Endothelial cell of umbilical vein (primary cell): ENCODE results near the gene MYRFL. TPM values are rescaled to one million over a fixed set of nuclear protein-coding genes. Genes with fewer than 3 reads are reported as not detected.

Source experiments
- BruUV-seq: library from RNA; stranded (reverse); fragments of 400-500 nt; replicated peaks from 2 replicates; lab custom pipeline; 2021; lab: Mats Ljungman, UMichigan
- CTCF ChIA-PET: fragments of 300-600, 350-600 bp; sonication (Branson Sonifier 250); formaldehyde crosslinking; loops from one replicate; lab custom pipeline; 2021; ENCODE audit warnings: antibody characterized with exemption, inconsistent platforms; lab: Charles Lee
- POLR2A ChIA-PET: fragments of 300-600, 350-600 bp; sonication (Branson Sonifier 250); formaldehyde crosslinking; loops from one replicate; lab custom pipeline; 2021; ENCODE audit warnings: antibody characterized with exemption, inconsistent platforms; lab: Charles Lee
- DNase-seq: peaks from one replicate; pipeline ENCODE4 v3.0.0-alpha.2; 2011; ENCODE audit warnings: low read depth, low spot score
- FAIRE-seq: peaks from 2 replicates; lab custom pipeline; 2011; peaks lifted over from hg19 to GRCh38; lab: Jason Lieb, UNC
- H2AFZ ChIP-seq: 2 replicates; pipeline ENCODE4 v1.6.0; 2012; ENCODE audit warnings: low read depth, low read length, control low read depth, inconsistent platforms
- H3K27ac ChIP-seq: 2 replicates; pipeline ENCODE4 v1.5.1; 2011; ENCODE audit warnings: low read depth, mild to moderate bottlenecking, control low read depth, low read length, moderate library complexity; ENCODE audit not compliant: insufficient read depth
- H3K27me3 ChIP-seq, 2 experiments: 2 replicates each; pipeline versions ENCODE4 v1.6.0 to v1.6.1; 2011; ENCODE audit warnings: low read length in 2 of 2, mixed read lengths in 1 of 2; ENCODE audit not compliant: control insufficient read depth in 2 of 2, insufficient read depth in 2 of 2
- H3K36me3 ChIP-seq, 2 experiments: 2 replicates in 1 of 2; 3 replicates in 1 of 2; pipeline ENCODE4 v1.5.1; 2011; ENCODE audit warnings: low read length in 2 of 2, mild to moderate bottlenecking in 1 of 2, moderate library complexity in 1 of 2; ENCODE audit not compliant: control insufficient read depth in 2 of 2, insufficient read depth in 2 of 2; ENCODE audit errors: extremely low read depth in 1 of 2
- H3K4me1 ChIP-seq: 3 replicates; pipeline ENCODE4 v1.5.1; 2011; ENCODE audit warnings: mild to moderate bottlenecking, low read length; ENCODE audit not compliant: control insufficient read depth, insufficient read depth; ENCODE audit errors: extremely low read depth
- H3K4me2 ChIP-seq: 2 replicates; pipeline ENCODE4 v1.6.1; 2011; ENCODE audit warnings: low read length, control low read depth, mixed read lengths; ENCODE audit not compliant: insufficient read depth
- H3K4me3 ChIP-seq, 3 experiments: fragments of 200-600 bp in 1 of 3; sonication (generic), shearing (Covaris generic) in 1 of 3; replicated peaks in 1 of 3; 2 replicates each; pipeline ENCODE4 v1.5.1; 2011 to 2016; ENCODE audit warnings: control low read depth in 3 of 3, low read length in 3 of 3, mild to moderate bottlenecking in 2 of 3, inconsistent platforms in 1 of 3, low read depth in 1 of 3, moderate library complexity in 1 of 3; ENCODE audit not compliant: insufficient read depth in 1 of 3
- H3K79me2 ChIP-seq: 2 replicates; pipeline ENCODE4 v1.6.0; 2012; ENCODE audit warnings: low read length, inconsistent platforms; ENCODE audit not compliant: control insufficient read depth, insufficient read depth
- H3K9ac ChIP-seq: replicated peaks from 2 replicates; pipeline ENCODE3; 2011; ENCODE audit warnings: low read length, control low read depth; ENCODE audit not compliant: insufficient read depth; ENCODE audit errors: extremely low read depth
- H3K9me1 ChIP-seq: replicated peaks from 3 replicates; pipeline ENCODE4 v1.6.0; 2011; ENCODE audit warnings: mild to moderate bottlenecking, low read length; ENCODE audit not compliant: control insufficient read depth, insufficient read depth; ENCODE audit errors: extremely low read depth
- H3K9me3 ChIP-seq: replicated peaks from 2 replicates; pipeline ENCODE4 v1.5.1; 2012; ENCODE audit warnings: low read length, inconsistent platforms; ENCODE audit not compliant: control insufficient read depth, insufficient read depth
- H4K20me1 ChIP-seq: replicated peaks from 2 replicates; pipeline ENCODE3; 2011; ENCODE audit warnings: mild to moderate bottlenecking, low read length; ENCODE audit not compliant: control insufficient read depth, insufficient read depth; ENCODE audit errors: extremely low read depth
- CTCF ChIP-seq, 2 donors: IDR thresholded peaks; 1 replicate in 1 of 2; 2 replicates in 1 of 2; pipeline ENCODE4 v1.5.1; 2011; ENCODE audit warnings: low read length in 2 of 2, mild to moderate bottlenecking in 2 of 2, moderate library complexity in 2 of 2, control low read depth in 1 of 2, inconsistent platforms in 1 of 2, low read depth in 1 of 2; ENCODE audit not compliant: insufficient read depth in 1 of 2; ENCODE audit errors: extremely low read depth in 1 of 2
- EZH2 ChIP-seq: IDR thresholded peaks from 2 replicates; pipeline ENCODE4 v1.6.1; 2012; ENCODE audit warnings: borderline replicate concordance, low read depth, mild to moderate bottlenecking, moderate library complexity, low read length, inconsistent platforms; ENCODE audit not compliant: severe bottlenecking
- FOS ChIP-seq: IDR thresholded peaks from 2 replicates; pipeline ENCODE4 v1.6.1; 2011; ENCODE audit warnings: mild to moderate bottlenecking, low read length, moderate library complexity, borderline replicate concordance; ENCODE audit not compliant: insufficient read depth
- GATA2 ChIP-seq: IDR thresholded peaks from 2 replicates; pipeline ENCODE4 v1.7.0; 2011; ENCODE audit warnings: low read depth, mild to moderate bottlenecking, moderate library complexity, mixed read lengths, low read length; ENCODE audit not compliant: insufficient read length, insufficient read depth
- JUN ChIP-seq: IDR thresholded peaks from 2 replicates; pipeline ENCODE4 v1.6.1; 2011; ENCODE audit warnings: borderline replicate concordance, low read depth; ENCODE audit not compliant: insufficient read length, insufficient read depth
- MAX ChIP-seq: IDR thresholded peaks from 2 replicates; pipeline ENCODE4 v1.6.1; 2011; ENCODE audit not compliant: insufficient read depth, insufficient read length
- MYC ChIP-seq: IDR thresholded peaks from one replicate; pipeline ENCODE4 v1.6.1; 2011; ENCODE audit warnings: mild to moderate bottlenecking, low read depth, low read length
- POLR2A ChIP-seq: IDR thresholded peaks from 2 replicates; pipeline ENCODE4 v1.6.1; 2012; ENCODE audit warnings: low read depth, mild to moderate bottlenecking, control low read depth, low read length
- POLR2AphosphoS5 ChIP-seq: IDR thresholded peaks from 2 replicates; pipeline ENCODE4 v1.6.1; 2012; ENCODE audit warnings: low read depth, mild to moderate bottlenecking, control low read depth, low read length, moderate library complexity; ENCODE audit not compliant: insufficient read depth
- dilution Hi-C: fragments of 300-500 bp; cut with MboI; formaldehyde crosslinking; loops from one replicate; pipeline ENCODE4 v1.15.0; 2019; ENCODE audit warnings: low sequenced_read_pairs; ENCODE audit not compliant: extremely low pct_ligation_motif_present
- intact Hi-C: fragments of 100-400 bp; cut with micrococcal nuclease; formaldehyde crosslinking; loops from one replicate; pipeline ENCODE4 v1.10.0; 2022
- polyA plus RNA-seq, 4 experiments: library from polyadenylated mRNA; depleted of rRNA in 3 of 4; stranded (reverse) in 3 of 4; unstranded in 1 of 4; fragments of >200 nt; gene quantifications; 2 replicates each; pipeline versions ENCODE4 v1.2.1 to v1.2.3, GENCODE V29; 2011 to 2012; ENCODE audit warnings: missing spikeins in 1 of 4
- total RNA-seq: library from RNA; stranded (reverse); gene quantifications from 2 replicates; pipeline ENCODE4 v1.2.3, GENCODE V29; 2021

MYRFL gene
- total and polyA plus RNA-seq, 2 donors (not counting 3 experiments of a cell fraction or from before 2014, with no cell fraction given) = not detected

DNA sequence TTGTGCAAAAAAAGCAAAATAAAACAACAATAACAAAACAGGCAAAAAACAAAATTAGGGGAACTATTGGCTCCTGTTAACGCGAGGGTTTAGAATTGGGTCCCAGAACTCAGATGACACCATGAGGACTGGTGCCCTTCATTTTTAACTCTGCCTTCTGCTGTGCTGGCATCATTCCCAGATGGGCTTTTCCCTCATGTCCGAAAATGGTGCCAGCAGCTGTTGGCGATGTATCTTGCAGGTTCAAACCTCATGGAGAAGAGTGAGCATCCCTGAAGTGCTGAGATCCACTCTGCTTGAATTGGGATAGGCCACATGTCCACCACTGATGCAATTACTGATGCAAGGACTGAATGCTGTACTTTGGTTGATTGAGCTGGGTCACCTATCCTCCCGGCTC, 61.1 kb downstream of the MYRFL start:
- TF ChIP-seq JUN (no peak), MAX (no peak), POLR2A (no peak), CTCF (IDR thresholded peaks at IDR 0.05; ENCODE audit: extremely low read depth in 1 of 2, insufficient read depth in 1 of 2, low read depth in 1 of 2, low read length in 2 of 2) (no peak), EZH2 (no peak), GATA2 (no peak), MYC (no peak), FOS (no peak), POLR2AphosphoS5 (no peak)
- Histone ChIP-seq H3K27ac (no peak overlapping the region), H3K4me3 (no peak overlapping the region), H3K79me2 (no peaks in the 10 kb centered on the region), H3K9ac (no peak overlapping the region), H3K9me1 (no peaks in the 10 kb centered on the region), H2AFZ (no peak overlapping the region), H3K27me3 (peaks cover 0 to 6% of the 10 kb centered on the region in 2 experiments), H4K20me1 (no peaks in the 10 kb centered on the region), H3K4me2 (no peak overlapping the region), H3K36me3 (no peaks in the 10 kb centered on the region), H3K4me1 (no peaks in the 10 kb centered on the region), H3K9me3 (no peaks in the 10 kb centered on the region)
- dilution Hi-C loops = no loop called here
- ChIA-PET POLR2A (no interaction called here), CTCF (interaction anchor here (0.6 to 1.3 kb wide), 3 partner anchors 15 to 847 kb away, joined by 3 to 4 read pairs (median 3); no protein-coding TSS in a partner anchor)
- FAIRE-seq = no peak
- BruUV-seq = no TSS peak
- no peak for DNase-seq
- intact Hi-C loops = no loop called here
